Heart right ventricle (tissue), 16 donors: ENCODE measurements around the gene SRD5A3. TPM values are rescaled to one million over a fixed set of nuclear protein-coding genes. Genes with fewer than 3 reads are reported as not detected.

Experiments used
- ATAC-seq, 8 donors: fragments of 200-7000 bp; cut with Tn5 transposase; one replicate each; pipeline ENCODE4 v1.9.1; 2020; ENCODE audit warnings: mild to moderate bottlenecking in 8 of 8, moderate library complexity in 8 of 8, moderate number of reproducible peaks in 1 of 8
- DNase-seq, 2 donors: peaks; one replicate each; pipeline ENCODE4 v3.0.0-alpha.2; 2020
- H3K27ac ChIP-seq, 10 donors: fragments of 200-600 bp; sonication (generic) in 2 of 10; one replicate each; pipeline versions ENCODE4 v1.5.0 to v1.8.0; 2020 to 2022; ENCODE audit warnings: mild to moderate bottlenecking in 3 of 10
- H3K27me3 ChIP-seq, 7 donors: fragments of 200-600 bp; one replicate each; pipeline ENCODE4 v1.8.0; 2021 to 2022; ENCODE audit warnings: mild to moderate bottlenecking in 2 of 7
- H3K36me3 ChIP-seq, 9 donors: fragments of 200-600 bp; sonication (generic) in 1 of 9; one replicate each; pipeline versions ENCODE4 v1.5.0 to v1.8.0; 2020 to 2022; ENCODE audit warnings: mild to moderate bottlenecking in 2 of 9
- H3K4me1 ChIP-seq, 9 donors: fragments of 200-600 bp; sonication (generic) in 1 of 9; one replicate each; pipeline versions ENCODE4 v1.5.0 to v1.8.0; 2020 to 2022; ENCODE audit warnings: mild to moderate bottlenecking in 4 of 9
- H3K4me3 ChIP-seq, 10 donors: fragments of 200-600 bp; sonication (generic) in 2 of 10; one replicate each; pipeline versions ENCODE4 v1.5.0 to v1.8.0; 2020 to 2022; ENCODE audit warnings: mild to moderate bottlenecking in 7 of 10, moderate library complexity in 2 of 10
- H3K9me3 ChIP-seq, 11 donors: fragments of 200-600 bp in 10 of 11; sonication (generic) in 2 of 11; one replicate each; pipeline versions ENCODE4 v1.5.0 to v1.8.0; 2013 to 2022; ENCODE audit warnings: mild to moderate bottlenecking in 2 of 11, control low read depth in 1 of 11, moderate library complexity in 1 of 11
- WGBS, 2 donors: extraction: QIAGEN DNeasy Blood & Tissue Kit; methylation state at CpG; one replicate each; pipeline ENCODE4 v1.1.7; 2013; ENCODE audit warnings: inconsistent platforms in 1 of 2; 5-methylcytosine and 5-hydroxymethylcytosine counted together
- intact Hi-C, 10 donors: fragments of 100-400 bp; cut with DNase I; formaldehyde crosslinking; loops; one replicate each; pipeline versions ENCODE4 v1.11.1 to v1.14.2; 2022
- polyA plus RNA-seq, 2 donors: library from polyadenylated mRNA; stranded (reverse); fragments of 200-250 nt; gene quantifications; one replicate each; pipeline ENCODE4 v1.2.3, GENCODE V29; 2013
- total RNA-seq, 10 donors: library from RNA; stranded (reverse); fragmentation: NEBNext Ultra II Directional in 3 of 10; extraction: Animal tissue kit (Norgen Biotek cat#: 25700) in 3 of 10; gene quantifications; one replicate each; pipeline versions ENCODE4 v1.2.1 to v1.2.4, GENCODE V29; 2021 to 2023
- TF ChIP-seq, protein P1 (sequence below), 9 donors: fragments of 200-600 bp; sonication (generic) in 2 of 9; IDR thresholded peaks; one replicate each; pipeline versions ENCODE4 v1.5.0 to v1.8.0; 2021 to 2022; ENCODE audit warnings: antibody characterized with exemption in 9 of 9, mild to moderate bottlenecking in 5 of 9, moderate library complexity in 1 of 9
- donor health status: Arrhythmogenic right ventricular cardiomyopathy.
- donor health status: ischemic (EF 13 %, LVEDD 7.1; RV severe dilation, severe dysfunction).
- donor health status: healthy with polysubstance abuse.
- donor health status: DM: no; HTN: yes; CAD: no.
- donor health status: DM: no; HTN: no; CAD: no.
- donor health status: ischemic (EF 25% LVEDD 6.9; RV normal size, moderate dysfunction).
- donor health status: ischemic (EF 25% LVEDD 5.7; RV mildly dilated, moderate dysfunction).
- donor health status: healthy.
- donor health status: DM: yes; HTN: yes; CAD: no.
- donor health status: Ischemic cardiomyopathy.
- donor health status: ischemic (EF 35%, LVEDD 5.7; RV mildly dilated, moderate dysfunction).
- donor health status: nonischemic (EF 11% LVEDD 7.7; RV severe dilation, severe dysfunction).
- donor health status: DM: yes; HTN: yes; CAD: no.
- donor health status: PGD.
- donor health status: ischemic (EF 29% LVEDD 5.4; RV normal size, mild dysfunction).
- donor health status: nonischemic (EF 23%, LVEDD 6.1; RV moderate dilation, normal function).

Gene SRD5A3
- total and polyA plus RNA-seq, 12 donors, result 4.4 to 14.6 (median 7.7) TPM

DNA sequence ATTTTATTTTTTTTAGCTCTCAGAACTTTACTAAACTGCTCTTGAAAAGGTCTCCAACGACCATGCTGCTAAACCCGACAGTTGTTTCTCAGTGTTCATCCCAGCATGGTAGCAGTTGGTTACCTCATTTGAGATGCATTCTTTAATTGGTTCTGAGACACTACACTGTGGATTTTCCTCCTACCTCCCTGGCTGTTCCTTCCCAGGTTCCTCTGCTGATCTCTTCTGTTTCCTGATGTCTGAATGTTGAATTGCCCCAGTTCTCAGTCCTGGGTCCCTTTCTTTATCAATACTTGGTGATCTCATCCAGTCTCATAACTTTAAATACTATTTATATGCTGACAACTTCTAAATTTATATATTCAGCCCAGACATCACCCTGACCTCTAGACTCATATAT, 30.7 kb downstream of the SRD5A3 start:
- no peak overlapping the region for H3K27ac ChIP-seq
- ATAC-seq (no peak), DNase-seq (no peak)
- peaks cover 0 to 6% (median 0%) of the 10 kb centered on the region in 9 donors for H3K36me3 ChIP-seq
- WGBS, 2 donors, result 89 to 94% methylated on average over 2 of the region's 2 CpGs
- H3K4me3 ChIP-seq, result no peak overlapping the region
- intact Hi-C loops, result no loop called here
- TF ChIP-seq, protein P1, sequence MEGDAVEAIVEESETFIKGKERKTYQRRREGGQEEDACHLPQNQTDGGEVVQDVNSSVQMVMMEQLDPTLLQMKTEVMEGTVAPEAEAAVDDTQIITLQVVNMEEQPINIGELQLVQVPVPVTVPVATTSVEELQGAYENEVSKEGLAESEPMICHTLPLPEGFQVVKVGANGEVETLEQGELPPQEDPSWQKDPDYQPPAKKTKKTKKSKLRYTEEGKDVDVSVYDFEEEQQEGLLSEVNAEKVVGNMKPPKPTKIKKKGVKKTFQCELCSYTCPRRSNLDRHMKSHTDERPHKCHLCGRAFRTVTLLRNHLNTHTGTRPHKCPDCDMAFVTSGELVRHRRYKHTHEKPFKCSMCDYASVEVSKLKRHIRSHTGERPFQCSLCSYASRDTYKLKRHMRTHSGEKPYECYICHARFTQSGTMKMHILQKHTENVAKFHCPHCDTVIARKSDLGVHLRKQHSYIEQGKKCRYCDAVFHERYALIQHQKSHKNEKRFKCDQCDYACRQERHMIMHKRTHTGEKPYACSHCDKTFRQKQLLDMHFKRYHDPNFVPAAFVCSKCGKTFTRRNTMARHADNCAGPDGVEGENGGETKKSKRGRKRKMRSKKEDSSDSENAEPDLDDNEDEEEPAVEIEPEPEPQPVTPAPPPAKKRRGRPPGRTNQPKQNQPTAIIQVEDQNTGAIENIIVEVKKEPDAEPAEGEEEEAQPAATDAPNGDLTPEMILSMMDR (IDR thresholded peaks at IDR 0.05), result no peak
- H3K27me3 ChIP-seq, result no peaks in the 10 kb centered on the region
- no peaks in the 10 kb centered on the region for H3K9me3 ChIP-seq
- H3K4me1 ChIP-seq, result no peaks in the 10 kb centered on the region

DNA sequence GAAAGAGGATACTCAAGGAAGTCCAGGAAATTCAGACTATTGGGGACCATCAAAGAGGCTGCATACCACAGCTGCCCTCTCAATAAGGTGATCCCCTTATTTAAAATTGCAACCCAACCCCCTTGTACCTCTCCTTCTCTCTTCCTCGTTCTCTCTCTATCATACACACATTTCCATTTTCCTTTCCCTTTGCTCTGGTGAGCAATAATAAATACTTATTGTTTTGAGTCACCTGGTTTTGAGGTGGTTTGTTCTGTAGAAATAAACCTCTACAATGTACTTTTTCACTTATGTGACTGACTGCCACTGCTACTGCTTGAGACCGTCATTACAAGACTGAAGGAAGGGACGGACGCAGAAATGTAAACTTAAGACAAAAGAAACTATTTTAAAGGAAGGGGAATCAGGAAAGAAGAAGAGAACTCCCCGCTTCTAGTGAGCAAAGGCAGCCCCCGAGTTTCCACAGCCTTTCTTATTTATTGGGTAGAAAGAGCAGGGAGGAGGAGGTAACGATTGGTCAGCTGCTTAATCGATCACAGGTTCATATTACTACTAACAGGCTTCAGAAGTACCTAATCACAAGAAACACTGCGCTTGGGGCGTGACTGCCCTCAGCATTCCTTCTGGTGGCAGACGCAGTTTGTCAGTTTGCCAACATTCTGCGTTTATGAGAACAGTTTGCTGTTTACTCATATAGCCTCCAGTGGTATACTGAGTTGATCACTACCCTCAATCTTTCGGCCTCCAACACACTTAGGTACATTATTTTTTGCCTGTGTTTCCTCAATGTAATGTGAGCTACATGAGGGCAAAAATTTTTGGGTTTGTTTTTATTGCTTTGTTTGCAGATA, 32.8 kb downstream of the SRD5A3 start:
- Histone ChIP-seq H3K9me3 (no peaks in the 10 kb centered on the region), H3K4me1 (peaks cover 0 to 9% (median 0%) of the 10 kb centered on the region in 9 donors), H3K36me3 (no peaks in the 10 kb centered on the region), H3K4me3 (no peak overlapping the region), H3K27ac (no peak overlapping the region), H3K27me3 (no peaks in the 10 kb centered on the region)
- TF ChIP-seq, protein P1 (IDR thresholded peaks at IDR 0.05), result no peak
- DNase-seq (no peak), ATAC-seq (no peak)
- intact Hi-C loops, result no loop called here
- 82 to 88% methylated on average over 13 of the region's 13 CpGs for WGBS, 2 donors

DNA sequence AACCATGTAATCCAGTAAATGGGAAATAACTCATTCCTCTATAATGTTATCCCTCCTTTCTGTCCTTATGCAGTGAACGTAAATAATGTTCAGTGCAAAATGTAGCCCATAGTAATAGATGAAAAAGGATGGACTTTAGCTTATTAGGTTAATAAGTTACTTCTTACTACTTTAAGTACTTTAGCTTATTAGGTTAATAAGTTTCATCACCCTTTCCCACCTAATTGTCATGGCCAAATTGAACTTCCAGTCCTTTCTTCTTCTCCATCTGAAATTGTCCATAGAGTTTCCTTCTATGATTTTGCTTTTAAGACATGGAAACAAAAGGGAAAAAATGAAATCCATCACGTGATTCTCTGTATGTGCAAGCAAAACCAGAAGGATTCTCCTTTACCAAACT, 34.5 kb downstream of the SRD5A3 start:
- Histone ChIP-seq H3K27ac (no peak overlapping the region), H3K36me3 (no peaks in the 10 kb centered on the region), H3K4me1 (peaks cover 0 to 9% (median 0%) of the 10 kb centered on the region in 9 donors), H3K27me3 (no peaks in the 10 kb centered on the region), H3K4me3 (no peak overlapping the region), H3K9me3 (no peaks in the 10 kb centered on the region)
- intact Hi-C loops, result no loop called here
- 90 to 93% methylated on average over 2 of the region's 2 CpGs for WGBS, 2 donors
- TF ChIP-seq, protein P1 (IDR thresholded peaks at IDR 0.05), result no peak
- no peak for DNase-seq
- ATAC-seq, result no peak

DNA sequence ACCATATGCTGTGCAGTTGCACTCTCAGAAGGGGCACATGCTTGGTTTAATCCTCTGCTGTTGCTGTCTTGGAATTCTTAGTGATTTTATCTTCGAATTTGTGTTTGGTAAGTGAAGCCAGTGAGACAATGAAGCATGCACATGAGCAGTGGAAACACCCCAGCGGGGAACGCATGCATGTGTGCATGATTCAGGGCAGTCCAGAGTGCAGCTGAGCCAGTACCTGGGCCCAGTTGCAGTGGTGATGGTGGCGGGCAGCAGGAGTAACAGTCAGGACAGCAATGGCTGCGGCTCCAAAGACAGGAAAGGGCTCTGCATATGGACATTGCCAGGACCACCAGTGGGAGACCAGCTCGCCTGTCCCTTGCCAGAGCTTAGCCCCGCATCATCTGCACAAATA, 35.5 kb downstream of the SRD5A3 start:
- Histone ChIP-seq H3K4me3 (no peak overlapping the region), H3K27me3 (no peaks in the 10 kb centered on the region), H3K36me3 (no peaks in the 10 kb centered on the region), H3K9me3 (no peaks in the 10 kb centered on the region), H3K27ac (no peak overlapping the region), H3K4me1 (peaks cover 0 to 9% (median 0%) of the 10 kb centered on the region in 9 donors)
- intact Hi-C loops, result no loop called here
- ATAC-seq, result no peak
- whole genome bisulfite sequencing, 2 donors, result 93 to 94% methylated on average over 7 of the region's 7 CpGs
- TF ChIP-seq, protein P1 (IDR thresholded peaks at IDR 0.05), result no peak
- no peak for DNase-seq
